Fibroblast of lung (primary cell): Measurements from ENCODE around the gene LPA.
"Not testable (repeated sequence)": the region's sequence is repeated elsewhere in the genome, so short reads cannot be mapped to it uniquely, and the experiment has no call there.

ENCODE experiments used
- CTCF ChIP-seq, 2 donors: IDR thresholded peaks in 1 of 2; conservative IDR thresholded peaks in 1 of 2; 1 replicate in 1 of 2; 2 replicates in 1 of 2; pipeline ENCODE4 v1.5.1; 2011 to 2012; ENCODE audit warnings: low read length in 2 of 2, control low read depth in 1 of 2, inconsistent platforms in 1 of 2, low read depth in 1 of 2, mild to moderate bottlenecking in 1 of 2
- EZH2 ChIP-seq: IDR thresholded peaks from 2 replicates; pipeline ENCODE4 v1.5.1; 2012; ENCODE audit warnings: low read length, control low read depth, mild to moderate bottlenecking; ENCODE audit errors: missing control alignments

GRCh38 chr6:160578515-160578914 is 85.6 kb downstream of the LPA start:
- not testable (repeated sequence) for TF ChIP-seq CTCF (conservative IDR thresholded peaks at IDR 0.05 in 1 of 2, IDR thresholded peaks at IDR 0.05 in 1 of 2; ENCODE audit: low read depth in 1 of 2, low read length in 2 of 2); EZH2
